Measurements from ENCODE around the gene ZNF467. TPM values are rescaled to one million over a fixed set of nuclear protein-coding genes. Genes with fewer than 3 reads are reported as not detected.
A peak's percentile ranks its signal among the peaks of the same experiment; 100 is the strongest.

ZNF467 gene
- total RNA-seq, 1 donor from 2014 or later: 1.4 TPM

DNA sequence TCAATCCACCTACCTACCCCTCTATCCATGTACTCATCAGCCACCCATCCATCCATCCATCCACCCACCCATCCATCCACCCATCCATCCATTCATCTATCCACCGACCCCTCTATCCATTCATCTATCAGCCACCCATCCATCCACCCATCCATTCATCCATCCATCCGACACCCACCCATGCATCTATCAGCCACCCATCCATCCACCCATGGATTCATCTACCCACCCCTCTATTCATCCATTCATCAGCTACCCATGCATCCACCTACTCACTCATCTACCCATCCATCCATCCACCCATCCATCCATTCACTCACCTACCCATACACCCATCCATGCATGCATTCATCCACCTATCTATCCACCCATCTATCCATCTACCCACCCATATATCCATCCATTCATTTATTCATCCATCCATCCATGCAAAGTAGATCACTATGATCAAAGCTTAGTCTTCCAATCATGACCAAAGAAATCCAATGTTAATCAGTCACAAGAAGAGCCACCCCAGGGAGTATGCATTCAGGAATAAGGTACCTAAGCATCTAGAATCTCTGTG is 27.7 kb upstream of the ZNF467 start:
- Mint-ChIP-seq H3K27ac (ENCODE audit: unreplicated experiment) (no peak overlapping the region), H3K27me3 (ENCODE audit: unreplicated experiment) (peaks cover 5% of the 10 kb centered on the region), H3K36me3 (ENCODE audit: unreplicated experiment) (no peaks in the 10 kb centered on the region), H3K4me1 (ENCODE audit: low read depth, unreplicated experiment) (peaks cover 3% of the 10 kb centered on the region), H3K4me3 (ENCODE audit: unreplicated experiment) (no peak overlapping the region), H3K9me3 (ENCODE audit: unreplicated experiment) (peaks cover 4% of the 10 kb centered on the region)
- DNase-seq: no peak
- TF ChIP-seq, protein P1, sequence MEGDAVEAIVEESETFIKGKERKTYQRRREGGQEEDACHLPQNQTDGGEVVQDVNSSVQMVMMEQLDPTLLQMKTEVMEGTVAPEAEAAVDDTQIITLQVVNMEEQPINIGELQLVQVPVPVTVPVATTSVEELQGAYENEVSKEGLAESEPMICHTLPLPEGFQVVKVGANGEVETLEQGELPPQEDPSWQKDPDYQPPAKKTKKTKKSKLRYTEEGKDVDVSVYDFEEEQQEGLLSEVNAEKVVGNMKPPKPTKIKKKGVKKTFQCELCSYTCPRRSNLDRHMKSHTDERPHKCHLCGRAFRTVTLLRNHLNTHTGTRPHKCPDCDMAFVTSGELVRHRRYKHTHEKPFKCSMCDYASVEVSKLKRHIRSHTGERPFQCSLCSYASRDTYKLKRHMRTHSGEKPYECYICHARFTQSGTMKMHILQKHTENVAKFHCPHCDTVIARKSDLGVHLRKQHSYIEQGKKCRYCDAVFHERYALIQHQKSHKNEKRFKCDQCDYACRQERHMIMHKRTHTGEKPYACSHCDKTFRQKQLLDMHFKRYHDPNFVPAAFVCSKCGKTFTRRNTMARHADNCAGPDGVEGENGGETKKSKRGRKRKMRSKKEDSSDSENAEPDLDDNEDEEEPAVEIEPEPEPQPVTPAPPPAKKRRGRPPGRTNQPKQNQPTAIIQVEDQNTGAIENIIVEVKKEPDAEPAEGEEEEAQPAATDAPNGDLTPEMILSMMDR (IDR thresholded peaks at IDR 0.05; ENCODE audit: partially characterized antibody, unreplicated experiment): no peak

DNA sequence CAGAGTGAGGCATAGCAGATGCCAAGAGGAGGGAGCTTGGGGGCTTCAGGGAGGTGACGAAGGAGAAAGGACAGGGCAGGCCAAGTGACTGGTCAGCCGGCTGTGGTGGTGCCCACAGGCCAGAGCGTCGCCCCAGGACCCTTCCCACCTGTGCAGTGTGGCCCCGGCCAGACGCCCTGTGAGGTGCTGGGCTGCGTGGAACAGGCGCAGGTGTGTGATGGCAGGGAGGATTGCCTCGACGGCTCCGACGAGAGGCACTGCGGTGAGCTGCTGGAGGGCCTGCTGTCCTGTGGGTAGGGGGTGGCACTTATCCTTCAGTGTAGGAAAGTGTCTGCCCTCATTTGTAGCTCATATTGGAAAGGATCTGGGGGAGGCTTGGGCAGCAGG is 26.8 kb upstream of the ZNF467 start:
- TF ChIP-seq, protein P1 (IDR thresholded peaks at IDR 0.05; ENCODE audit: partially characterized antibody, unreplicated experiment): no peak
- Mint-ChIP-seq H3K4me3 (ENCODE audit: unreplicated experiment) (no peak overlapping the region), H3K27ac (ENCODE audit: unreplicated experiment) (no peak overlapping the region), H3K27me3 (ENCODE audit: unreplicated experiment) (peaks cover 6% of the 10 kb centered on the region), H3K36me3 (ENCODE audit: unreplicated experiment) (no peaks in the 10 kb centered on the region), H3K4me1 (ENCODE audit: low read depth, unreplicated experiment) (peaks cover 3% of the 10 kb centered on the region), H3K9me3 (ENCODE audit: unreplicated experiment) (peaks cover 4% of the 10 kb centered on the region)
- DNase-seq: no peak

DNA sequence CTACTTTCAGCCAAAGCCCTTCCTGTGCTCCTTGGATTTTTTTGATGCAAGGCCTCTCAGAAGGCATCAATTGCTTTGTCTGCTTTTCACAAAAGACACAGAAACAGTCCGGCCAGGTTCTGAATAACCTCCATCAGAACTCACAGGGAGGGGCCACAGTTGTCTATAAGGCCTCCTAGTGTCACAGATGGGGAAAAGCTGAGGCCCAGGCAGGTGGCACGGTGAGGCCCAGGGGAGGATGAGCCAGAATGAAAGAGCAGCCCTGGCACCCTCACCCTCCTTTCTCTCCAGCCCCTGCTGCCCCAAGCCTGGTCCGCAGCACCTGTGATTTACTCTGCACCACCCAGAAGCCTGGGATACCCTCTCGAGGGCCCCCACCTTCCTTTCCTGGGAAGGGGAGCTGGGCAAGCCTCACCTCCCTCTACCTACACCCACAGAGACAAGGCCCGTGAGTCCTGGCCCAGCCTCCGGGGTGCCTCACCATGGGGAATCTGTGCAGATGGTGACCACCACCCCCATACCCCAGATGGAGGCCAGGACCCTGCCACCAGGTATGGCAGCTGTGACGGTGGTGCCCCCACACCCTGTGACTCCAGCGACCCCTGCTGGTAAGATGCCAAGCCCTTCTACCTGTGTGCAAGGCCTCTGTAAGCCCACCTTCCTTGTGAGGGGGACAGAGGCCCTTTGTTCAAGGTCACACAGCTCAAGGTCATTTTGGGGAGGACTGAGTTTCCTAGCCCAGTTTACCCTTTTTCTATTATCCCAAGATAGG is 26.2 kb upstream of the ZNF467 start:
- no peak overlapping the region for H3K4me3 Mint-ChIP-seq (ENCODE audit: unreplicated experiment)
- H3K27me3 Mint-ChIP-seq (ENCODE audit: unreplicated experiment): peaks cover 6% of the 10 kb centered on the region
- TF ChIP-seq, protein P1 (IDR thresholded peaks at IDR 0.05; ENCODE audit: partially characterized antibody, unreplicated experiment): peak; percentile 45
- no peaks in the 10 kb centered on the region for H3K36me3 Mint-ChIP-seq (ENCODE audit: unreplicated experiment)
- no peak overlapping the region for H3K27ac Mint-ChIP-seq (ENCODE audit: unreplicated experiment)
- peaks cover 4% of the 10 kb centered on the region for H3K9me3 Mint-ChIP-seq (ENCODE audit: unreplicated experiment)
- peaks cover 5% of the 10 kb centered on the region for H3K4me1 Mint-ChIP-seq (ENCODE audit: low read depth, unreplicated experiment)
- peak; percentile 49 for DNase-seq

DNA sequence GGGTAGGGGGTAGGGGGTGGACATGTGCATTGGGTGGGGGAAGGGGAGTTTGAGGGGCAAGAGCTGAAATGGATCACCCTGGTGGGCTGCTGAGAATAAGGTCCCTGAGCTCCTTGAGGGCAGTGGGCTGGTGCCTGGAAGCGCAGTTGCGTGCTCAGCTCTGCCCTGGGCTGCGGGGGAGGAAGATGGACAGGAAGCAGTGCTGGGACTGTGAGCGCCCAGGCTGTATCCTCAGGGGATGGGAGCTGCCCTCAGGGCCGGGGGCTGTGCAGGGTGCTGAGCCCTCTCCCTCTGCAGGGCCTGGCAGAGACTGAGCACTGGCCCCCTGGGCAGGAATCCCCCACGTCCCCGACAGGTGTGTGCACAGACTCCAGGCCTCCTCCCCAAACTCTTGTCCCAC is 24.4 kb upstream of the ZNF467 start:
- no peak for DNase-seq
- TF ChIP-seq, protein P1 (IDR thresholded peaks at IDR 0.05; ENCODE audit: partially characterized antibody, unreplicated experiment): no peak
- H3K27ac Mint-ChIP-seq (ENCODE audit: unreplicated experiment): no peak overlapping the region
- no peaks in the 10 kb centered on the region for H3K36me3 Mint-ChIP-seq (ENCODE audit: unreplicated experiment)
- no peak overlapping the region for H3K4me3 Mint-ChIP-seq (ENCODE audit: unreplicated experiment)
- H3K9me3 Mint-ChIP-seq (ENCODE audit: unreplicated experiment): peaks cover 5% of the 10 kb centered on the region
- peaks cover 5% of the 10 kb centered on the region for H3K4me1 Mint-ChIP-seq (ENCODE audit: low read depth, unreplicated experiment)
- H3K27me3 Mint-ChIP-seq (ENCODE audit: unreplicated experiment): peaks cover 11% of the 10 kb centered on the region

DNA sequence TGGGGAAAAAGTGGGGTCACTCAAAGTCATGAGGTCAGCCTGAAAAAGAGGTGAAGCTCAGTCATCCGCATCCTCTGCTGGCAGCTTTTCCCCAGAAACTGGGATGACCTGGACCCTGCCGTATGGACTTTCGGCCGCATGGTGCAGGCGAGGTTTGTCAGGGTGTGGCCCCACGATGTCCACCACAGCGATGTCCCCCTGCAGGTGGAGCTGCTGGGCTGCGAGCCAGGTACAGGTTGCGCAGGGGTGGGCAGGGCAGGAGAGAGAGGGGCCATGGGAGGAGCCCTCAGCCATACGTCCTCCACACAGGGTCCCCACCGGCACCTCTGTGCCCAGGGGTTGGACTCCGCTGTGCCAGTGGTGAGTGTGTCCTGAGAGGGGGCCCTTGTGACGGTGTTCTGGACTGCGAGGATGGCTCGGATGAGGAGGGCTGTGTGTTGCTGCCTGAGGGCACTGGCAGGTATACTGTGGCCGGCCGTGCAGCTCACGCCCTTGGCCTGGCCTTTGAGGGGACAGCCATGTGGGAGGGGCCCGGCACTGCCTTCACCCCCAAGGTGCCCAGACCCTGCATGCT is 23.0 kb upstream of the ZNF467 start:
- Mint-ChIP-seq H3K9me3 (ENCODE audit: unreplicated experiment) (peaks cover 5% of the 10 kb centered on the region), H3K27ac (ENCODE audit: unreplicated experiment) (no peak overlapping the region), H3K27me3 (ENCODE audit: unreplicated experiment) (peaks cover 11% of the 10 kb centered on the region), H3K4me1 (ENCODE audit: low read depth, unreplicated experiment) (peaks cover 5% of the 10 kb centered on the region), H3K36me3 (ENCODE audit: unreplicated experiment) (no peaks in the 10 kb centered on the region), H3K4me3 (ENCODE audit: unreplicated experiment) (no peak overlapping the region)
- TF ChIP-seq, protein P1 (IDR thresholded peaks at IDR 0.05; ENCODE audit: partially characterized antibody, unreplicated experiment): no peak
- no peak for DNase-seq
